HG02973 (cell line): ENCODE data around the gene PTPRN2.
"Not testable (repeated sequence)": the region's sequence is repeated elsewhere in the genome, so short reads cannot be mapped to it uniquely, and the experiment has no call there.

ENCODE experiments used
- ATAC-seq: cut with Tn5 transposase; IDR thresholded peaks from one replicate; pipeline ENCODE4 v1.9.1; 2021; ENCODE audit warnings: moderate library complexity; ENCODE audit not compliant: unreplicated experiment

Gene PTPRN2

GRCh38 chr7:157994319-157994718 lies 593.3 kb downstream of the PTPRN2 start:
- no peak for ATAC-seq

GRCh38 chr7:157993406-157994105 lies 594.1 kb downstream of the PTPRN2 start:
- no peak for ATAC-seq

- ATAC-seq, result no peak
Measured at GRCh38 chr7:157992511-157993160, 595.0 kb downstream of the PTPRN2 start.

- ATAC-seq, result no peak
Measured at GRCh38 chr7:157991761-157992160, 595.9 kb downstream of the PTPRN2 start.

- ATAC-seq, result no peak
Measured at GRCh38 chr7:157991351-157991750, 596.3 kb downstream of the PTPRN2 start.

- no peak for ATAC-seq
Measured at GRCh38 chr7:157990881-157991250, 596.8 kb downstream of the PTPRN2 start.

- no peak for ATAC-seq
Measured at GRCh38 chr7:157990226-157990880, 597.3 kb downstream of the PTPRN2 start.

- no peak for ATAC-seq
Measured at GRCh38 chr7:157989589-157989988, 598.0 kb downstream of the PTPRN2 start.

- no peak for ATAC-seq
Measured at GRCh38 chr7:157987906-157988305, 599.7 kb downstream of the PTPRN2 start.

GRCh38 chr7:157986051-157986450 lies 601.6 kb downstream of the PTPRN2 start:
- no peak for ATAC-seq

- no peak for ATAC-seq
Measured at GRCh38 chr7:157985636-157986035, 602.0 kb downstream of the PTPRN2 start.

- ATAC-seq, result no peak
Measured at GRCh38 chr7:157984423-157985163, 603.0 kb downstream of the PTPRN2 start.

- ATAC-seq, result no peak
Measured at GRCh38 chr7:157983502-157984422, 603.9 kb downstream of the PTPRN2 start.

- ATAC-seq, result no peak
Measured at GRCh38 chr7:157981778-157982177, 605.8 kb downstream of the PTPRN2 start.

- ATAC-seq, result no peak
Measured at GRCh38 chr7:157980774-157981173, 606.8 kb downstream of the PTPRN2 start.

GRCh38 chr7:157980341-157980731 lies 607.3 kb downstream of the PTPRN2 start:
- not testable (repeated sequence) for ATAC-seq

GRCh38 chr7:157979636-157980340 lies 607.8 kb downstream of the PTPRN2 start:
- ATAC-seq, result no peak

- no peak for ATAC-seq
Measured at GRCh38 chr7:157978766-157979165, 608.9 kb downstream of the PTPRN2 start.

GRCh38 chr7:157977717-157978496 lies 609.7 kb downstream of the PTPRN2 start:
- no peak for ATAC-seq
